IPS DF 4.7 (cell line): Measurements from ENCODE around the gene IGSF9B.

ENCODE experiments used
- DNase-seq: peaks from one replicate; pipeline ENCODE4 v3.0.0-alpha.2; 2013; ENCODE audit warnings: low spot score; ENCODE audit errors: extremely low read depth

The IGSF9B gene

DNA sequence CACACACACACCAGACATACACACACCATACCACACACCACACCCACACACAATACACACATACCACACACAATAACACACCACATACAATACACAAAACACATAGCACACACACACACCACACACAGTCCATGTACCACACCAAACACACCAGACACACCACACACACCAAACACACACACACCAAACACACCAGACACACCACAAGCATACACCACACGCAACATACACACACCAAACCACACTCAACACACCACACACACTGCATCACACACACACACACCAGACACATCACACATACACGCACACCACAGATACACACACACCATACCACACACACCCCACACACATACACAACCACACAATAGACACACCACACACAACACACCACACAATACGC lies 54.8 kb downstream of the IGSF9B start:
- DNase-seq: no peak

DNA sequence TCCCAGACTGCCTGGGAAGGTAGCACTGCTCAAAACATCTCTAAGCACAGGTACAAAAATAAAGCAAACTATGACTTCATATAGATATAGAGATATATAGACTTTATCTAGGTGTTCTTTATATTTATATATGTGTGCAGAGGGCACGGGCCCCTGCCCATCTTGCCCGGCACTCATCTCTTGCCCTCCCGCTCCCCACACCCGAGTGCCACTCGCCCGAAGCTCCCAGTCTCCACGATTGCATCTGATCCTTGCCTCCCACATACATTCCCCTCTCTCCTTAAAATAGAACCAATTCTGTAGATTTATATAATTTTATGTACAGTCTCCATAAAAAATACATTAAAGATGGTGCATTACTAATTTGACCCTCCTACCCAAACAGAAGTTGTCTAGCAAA lies 55.5 kb downstream of the IGSF9B start:
- no peak for DNase-seq

DNA sequence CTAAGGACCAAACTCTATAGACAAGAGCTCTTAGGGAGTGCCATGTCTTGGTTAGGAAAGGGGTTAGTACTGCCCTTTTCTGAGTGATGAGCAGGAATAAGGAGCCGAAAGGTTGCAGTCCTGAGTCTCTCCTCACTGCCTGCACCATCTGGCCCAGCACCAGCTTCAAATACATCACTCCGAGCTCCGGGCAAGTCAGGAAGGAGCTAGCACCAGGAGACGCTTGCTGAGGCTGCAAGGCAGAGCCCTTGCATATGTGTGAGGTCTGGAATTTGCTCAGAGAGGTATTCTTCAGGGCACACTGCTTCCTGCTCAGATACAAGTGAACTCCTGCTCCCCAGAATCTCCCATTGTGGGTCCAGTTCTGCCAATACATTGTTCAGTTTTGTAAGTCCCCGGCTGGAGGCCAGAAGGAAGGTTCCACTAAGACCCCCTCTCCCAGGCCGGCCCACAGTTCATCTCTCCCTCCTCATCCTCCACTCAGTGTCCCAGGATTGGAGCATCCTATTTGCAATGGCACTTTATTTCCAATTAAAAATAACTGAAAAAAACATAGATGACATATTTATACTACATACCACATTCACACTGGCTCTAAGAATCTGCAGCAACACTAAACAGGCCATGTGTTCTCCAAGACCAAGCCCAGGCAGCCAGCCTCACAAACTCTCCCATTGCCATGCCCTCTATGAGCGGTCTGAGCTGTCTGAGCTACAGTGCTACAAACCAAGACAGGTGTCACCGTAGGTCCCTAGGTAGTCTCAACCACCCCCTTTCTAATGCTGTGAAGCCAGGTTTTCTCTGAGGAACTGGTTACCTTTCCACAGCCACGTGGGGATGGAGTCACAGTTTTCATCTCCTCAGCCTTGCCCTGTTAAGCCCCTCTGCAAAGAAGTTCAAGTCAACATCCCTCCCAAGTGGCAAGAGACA lies 56.3 kb downstream of the IGSF9B start:
- DNase-seq: no peak

DNA sequence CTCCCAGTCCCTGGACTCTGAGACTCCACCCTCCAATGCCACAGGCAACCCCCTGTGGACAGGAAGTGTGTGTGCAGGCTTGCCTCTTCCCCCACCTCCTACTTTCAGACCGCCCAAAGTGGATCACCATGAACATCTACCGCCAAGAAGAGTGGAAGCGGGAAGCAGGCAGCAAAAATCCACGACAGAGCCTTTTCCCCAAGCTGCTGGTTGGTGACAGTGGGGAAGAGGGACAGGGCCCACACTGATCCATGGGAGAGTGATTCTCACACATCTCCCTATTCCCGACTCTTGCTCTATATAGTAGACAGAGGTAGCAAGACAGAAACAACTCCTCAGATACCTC lies 58.0 kb downstream of the IGSF9B start:
- no peak for DNase-seq

DNA sequence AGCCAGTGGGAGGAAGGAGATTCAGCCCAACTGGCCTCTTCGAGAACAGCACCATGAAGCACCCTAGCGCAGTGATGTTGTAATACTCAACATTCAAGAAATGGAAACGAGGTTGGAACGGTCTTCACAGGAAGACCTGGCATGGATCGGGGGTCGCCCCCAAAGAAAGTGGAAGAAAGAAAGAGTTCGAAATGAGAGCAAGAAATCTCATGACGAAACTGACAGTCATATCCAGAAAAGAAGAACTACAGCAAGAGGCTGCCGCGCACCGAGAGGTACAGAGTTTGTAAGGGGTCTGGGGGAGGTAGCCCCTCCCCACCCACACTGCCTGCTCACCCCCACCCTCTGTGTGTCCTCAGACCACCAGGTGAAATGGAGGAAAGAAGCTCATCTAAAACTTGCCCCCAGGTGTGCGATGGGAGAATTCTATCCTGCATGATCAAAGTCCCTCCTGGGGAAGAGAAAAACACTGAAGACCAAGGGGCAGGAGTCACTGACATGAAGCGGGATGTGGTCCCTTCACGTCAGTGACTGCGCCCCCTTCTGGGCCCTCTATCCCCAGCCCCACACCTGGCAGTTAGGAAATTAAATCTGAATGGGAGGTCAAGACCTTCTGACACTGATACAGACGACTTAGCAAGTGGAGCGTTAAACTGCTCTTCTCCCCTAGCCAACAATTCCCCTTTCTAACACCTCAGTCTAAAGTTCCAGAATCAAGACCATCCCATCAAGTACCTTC lies 58.6 kb downstream of the IGSF9B start:
- no peak for DNase-seq

DNA sequence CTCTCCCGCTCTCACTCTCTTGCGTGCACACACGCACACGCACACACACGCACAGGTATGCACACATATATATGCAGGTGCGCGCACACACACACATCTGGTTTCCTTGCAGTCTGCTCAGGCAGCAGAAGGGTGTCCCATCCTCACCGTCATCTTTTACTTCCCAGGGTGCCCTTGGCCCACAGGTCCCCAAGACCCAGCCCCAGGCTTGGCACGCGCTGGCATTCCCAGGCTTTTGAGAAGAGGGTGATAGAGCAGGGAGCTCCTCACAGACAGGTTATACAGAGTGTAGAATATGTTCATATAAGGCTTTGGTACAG lies 59.5 kb downstream of the IGSF9B start:
- no peak for DNase-seq

DNA sequence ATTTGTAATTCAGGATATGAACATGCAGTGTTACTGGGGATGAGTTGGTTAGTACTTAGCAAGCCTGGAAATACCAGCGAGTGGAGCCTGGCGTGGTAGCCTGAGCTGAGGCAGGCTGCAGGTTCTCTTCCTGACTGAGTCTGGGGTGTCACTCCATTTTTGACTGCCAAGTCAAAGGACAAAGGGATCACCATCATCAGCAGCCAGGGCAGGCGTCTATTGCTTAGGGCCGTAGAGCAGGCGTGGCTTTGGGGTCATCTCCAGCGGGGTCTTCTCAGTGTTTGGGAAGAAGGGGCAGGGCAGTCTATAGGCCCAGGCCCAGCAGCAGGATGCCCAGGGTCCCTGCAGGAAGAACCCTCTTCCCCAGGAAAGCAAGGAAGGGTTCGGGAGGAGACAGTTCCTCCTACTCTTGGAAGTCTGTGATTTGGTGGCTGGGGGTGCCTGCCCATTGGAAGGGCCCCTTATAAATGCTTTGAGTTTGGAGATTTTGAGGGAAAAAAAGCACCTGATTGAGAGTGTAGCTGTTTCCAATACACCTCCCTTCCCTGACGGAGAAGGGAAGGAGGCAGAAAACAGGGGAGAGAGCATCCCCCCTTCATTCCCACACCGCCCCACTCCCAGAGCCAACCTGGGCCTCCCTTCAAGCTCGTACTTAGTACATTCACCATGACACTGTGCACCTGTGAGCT lies 60.0 kb downstream of the IGSF9B start:
- DNase-seq: no peak

DNA sequence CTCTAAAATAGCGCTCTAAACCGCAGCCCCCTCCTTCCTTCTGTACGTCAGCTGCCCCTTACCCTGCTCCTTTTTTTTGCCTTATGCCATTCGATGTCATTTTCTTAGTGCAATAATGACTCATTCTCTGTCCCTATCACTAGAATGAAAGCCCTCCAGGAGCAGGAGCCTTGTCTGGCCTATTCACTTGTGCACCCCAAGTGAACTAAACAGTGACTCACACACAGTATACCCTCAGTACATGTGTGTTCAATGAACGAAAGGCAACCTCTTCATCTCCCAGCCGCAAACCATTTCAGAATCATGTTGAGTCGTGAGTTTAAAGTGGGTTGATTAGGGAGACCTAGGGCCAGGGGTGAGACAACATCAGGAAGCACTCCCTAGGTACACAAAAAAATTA lies 60.7 kb downstream of the IGSF9B start:
- no peak for DNase-seq

DNA sequence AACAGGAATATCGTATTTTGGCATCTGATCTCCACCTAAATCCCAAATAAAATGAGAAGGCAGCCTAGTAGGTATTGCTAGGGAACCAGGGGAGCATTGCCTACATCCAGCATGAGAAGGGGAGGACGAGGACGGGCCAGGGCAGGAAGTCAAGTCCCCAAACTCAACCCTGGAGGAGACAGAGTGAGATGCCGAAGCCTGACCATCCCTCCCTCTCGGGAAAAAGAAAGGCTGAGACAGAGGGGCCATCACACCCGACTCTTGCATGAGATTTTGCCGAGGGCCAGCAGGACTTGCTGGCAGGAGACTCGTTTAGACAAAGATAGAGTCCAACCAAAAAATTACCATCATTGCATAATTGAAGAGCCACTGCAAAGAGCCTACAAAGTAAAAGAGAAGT lies 61.2 kb downstream of the IGSF9B start:
- no peak for DNase-seq

DNA sequence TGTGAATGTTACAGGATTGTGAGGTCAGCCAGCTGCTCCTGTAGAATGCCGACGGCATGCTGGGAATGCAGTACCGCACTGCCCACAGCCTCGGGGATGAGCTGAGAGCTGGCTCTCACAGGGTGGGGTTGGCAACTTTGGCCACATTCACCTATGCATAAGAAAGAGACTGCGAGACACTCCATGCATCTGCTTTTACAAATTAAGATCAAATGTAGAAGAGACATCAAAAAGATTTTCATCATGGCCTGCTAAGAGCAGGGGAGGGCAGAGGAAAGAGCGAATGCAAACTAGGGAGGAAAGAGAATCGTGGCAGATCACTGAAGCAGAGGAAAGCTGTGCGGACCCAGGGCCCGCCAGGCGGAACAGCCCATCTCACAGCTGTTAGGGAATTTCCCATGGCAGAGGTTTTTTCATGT lies 61.7 kb downstream of the IGSF9B start:
- no peak for DNase-seq

DNA sequence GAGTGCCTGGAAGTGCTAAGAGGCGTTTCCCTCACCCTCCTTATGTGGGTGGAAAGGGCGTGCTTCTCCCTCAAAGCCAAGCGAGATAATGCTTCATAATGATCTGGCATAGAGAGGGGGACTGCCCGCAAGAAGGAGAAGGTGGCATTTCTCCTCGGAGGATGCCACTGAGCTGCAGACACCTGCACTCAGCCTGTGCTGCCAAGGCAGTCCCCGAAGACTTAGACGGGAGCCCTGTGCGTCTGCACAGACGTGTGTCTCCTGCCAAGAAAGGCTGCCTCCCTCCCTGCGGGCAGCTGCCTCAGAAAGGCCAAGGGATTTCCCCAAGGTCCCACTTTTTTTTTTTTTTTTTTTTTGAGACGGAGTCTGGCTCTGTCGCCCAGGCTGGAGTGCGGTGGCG lies 63.4 kb downstream of the IGSF9B start:
- no peak for DNase-seq

DNA sequence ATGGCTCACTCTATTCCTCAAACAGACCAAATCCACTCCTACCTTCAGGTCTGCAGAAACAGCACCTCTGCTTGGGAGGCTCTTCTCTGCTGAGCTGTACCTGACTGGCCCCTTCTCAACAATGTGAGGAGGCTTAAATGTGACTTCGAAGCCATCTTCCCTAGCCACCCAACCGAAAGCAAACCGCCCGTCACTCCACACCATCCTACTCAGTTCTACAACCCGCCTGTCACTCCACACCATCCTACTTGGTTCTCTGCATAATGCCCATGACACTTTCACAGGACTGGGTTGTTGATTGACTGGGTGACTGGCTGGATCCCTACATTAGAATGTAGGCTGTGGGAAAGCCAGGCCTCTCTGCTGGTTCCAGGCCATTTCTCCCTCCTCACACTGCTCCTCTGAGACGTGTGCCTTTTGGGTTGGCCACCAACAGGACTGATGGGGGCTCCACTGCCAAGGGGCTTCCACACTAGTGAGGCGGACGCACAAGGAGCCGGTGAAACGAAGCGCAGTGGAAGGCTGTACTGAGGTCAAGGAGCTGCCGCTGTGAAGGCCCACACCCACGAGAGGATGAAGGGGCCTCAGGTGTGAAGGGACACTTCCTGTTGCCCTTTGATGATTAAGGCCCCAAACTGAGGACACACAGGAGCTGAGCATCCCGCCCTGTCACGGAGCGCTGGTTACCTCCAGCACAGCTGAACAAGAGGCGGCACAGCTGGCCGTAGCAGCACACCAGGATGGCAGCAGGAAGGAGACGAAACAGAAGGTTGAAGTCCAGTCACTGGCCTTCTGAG lies 64.0 kb downstream of the IGSF9B start:
- DNase-seq: no peak

DNA sequence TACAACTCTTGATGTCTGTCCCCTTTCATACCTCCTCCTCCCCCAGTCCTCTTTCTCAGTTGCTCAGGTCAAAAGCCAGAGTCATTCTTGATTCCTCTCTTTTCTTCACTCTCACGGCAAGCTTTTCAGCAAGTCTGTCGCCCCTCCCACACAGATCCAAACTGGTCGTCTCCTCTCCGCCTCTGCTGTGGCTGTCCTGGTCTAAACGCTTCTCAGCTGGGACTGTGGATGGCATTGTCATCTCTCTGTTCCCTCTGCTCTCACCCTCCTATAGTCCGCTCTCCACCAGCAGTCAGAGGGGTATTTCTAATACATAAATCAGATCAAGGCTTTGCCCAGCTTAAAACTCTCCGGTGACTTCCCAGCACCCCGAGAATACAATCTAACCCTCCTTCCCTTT lies 64.6 kb downstream of the IGSF9B start:
- no peak for DNase-seq

DNA sequence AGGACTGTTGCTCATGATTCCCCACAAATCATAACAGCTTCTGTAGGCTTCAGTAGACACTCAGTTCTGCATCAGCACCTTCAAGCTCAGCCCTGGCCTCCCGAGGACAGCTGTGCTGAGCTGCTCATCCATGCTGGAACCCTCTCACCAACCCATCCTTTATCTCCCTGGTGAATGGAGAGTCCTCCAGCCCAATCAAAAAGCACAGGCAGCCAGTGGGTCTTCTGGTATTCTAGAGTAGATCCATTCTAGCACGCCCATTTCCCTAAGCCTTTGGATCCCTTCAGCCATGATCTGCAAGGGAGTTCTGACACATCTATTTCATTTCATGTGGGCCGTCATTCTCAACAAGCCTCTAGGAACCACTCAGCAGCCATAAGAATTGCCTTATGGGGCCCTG lies 66.9 kb downstream of the IGSF9B start:
- no peak for DNase-seq

DNA sequence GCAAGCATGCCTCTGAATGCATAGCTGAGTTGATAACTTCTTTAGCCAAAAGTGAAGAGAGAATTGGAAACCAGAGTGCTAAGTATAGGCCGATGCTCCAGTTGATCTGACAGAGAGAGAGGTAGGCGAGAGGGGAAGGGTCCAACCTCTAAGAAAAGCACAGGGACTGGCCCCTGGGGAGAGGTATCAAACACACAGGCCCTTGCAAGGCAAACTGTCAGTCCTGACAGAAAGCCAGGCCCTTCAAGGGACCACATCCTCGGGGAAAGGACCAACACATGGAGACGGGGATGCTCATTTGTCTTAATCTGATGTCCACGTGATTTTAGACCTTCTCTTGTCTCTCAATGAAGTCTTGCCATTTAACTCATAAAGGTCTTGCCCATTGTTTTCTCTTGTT lies 67.6 kb downstream of the IGSF9B start:
- no peak for DNase-seq

DNA sequence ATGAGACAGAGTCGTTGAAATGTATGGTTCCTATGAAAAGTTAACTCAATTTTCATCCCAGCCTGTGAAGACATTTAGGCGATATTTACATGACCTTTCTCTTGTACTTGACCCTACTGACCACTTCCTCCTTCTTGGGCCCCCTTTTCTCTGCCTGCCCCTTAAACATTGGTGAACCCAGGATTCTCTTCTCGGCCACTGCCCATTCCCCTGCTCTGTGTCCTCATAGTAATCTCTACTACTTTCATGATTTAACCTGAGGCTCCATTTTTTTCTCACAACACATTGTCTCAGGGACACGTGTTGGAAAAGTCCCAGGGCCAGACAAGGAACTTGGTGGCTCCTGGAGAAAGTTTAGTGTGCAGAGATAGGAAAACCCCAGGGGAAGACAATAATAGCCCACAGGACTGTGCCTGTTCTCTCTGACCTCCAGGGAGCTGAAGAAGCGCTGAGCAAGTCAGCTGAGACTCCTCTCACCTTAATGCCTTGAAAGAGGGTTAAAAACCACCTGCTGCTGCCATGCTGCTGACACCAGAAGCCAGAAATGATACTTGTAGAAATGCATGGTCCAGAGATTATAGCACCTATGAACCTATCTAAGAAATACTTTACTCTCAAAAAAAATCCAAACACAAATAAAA lies 69.0 kb downstream of the IGSF9B start:
- DNase-seq: no peak

DNA sequence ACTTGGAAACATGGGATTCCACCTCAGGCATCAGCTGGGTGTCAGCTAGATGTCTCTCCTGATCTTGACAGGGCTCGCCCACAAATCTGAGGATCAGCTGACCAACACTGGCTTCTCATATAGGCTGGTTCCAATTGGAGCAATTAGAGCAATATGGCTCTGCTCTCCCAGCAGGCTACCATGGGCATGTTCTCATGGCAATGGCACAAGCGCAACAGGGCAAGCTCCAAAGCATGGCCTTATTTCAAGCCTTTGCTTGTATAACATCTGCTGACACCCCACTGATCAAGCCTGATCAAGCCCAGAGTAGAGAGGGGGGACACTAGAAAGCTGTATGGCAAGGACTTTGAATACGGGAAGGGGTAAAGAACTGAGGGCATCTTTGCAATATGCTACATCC lies 70.7 kb downstream of the IGSF9B start:
- no peak for DNase-seq

DNA sequence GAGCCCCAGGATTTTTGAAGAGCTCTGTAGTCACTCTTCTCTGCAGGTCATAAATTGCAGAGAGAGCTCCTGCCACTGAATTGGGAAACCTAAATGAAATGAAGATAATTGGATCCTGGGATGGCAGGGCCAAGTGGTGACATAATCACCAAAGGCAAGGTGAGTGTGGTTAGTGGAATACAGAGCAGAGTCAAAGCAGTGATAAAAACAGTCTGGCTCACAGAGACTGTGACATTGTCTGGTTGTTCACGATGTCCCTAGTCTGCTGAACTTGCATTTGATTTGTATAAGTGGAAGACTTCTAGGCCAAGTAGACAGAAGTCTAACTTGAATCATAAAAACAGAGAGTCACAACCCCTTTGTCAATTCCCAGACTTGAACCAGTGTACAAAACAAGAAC lies 84.6 kb downstream of the IGSF9B start:
- DNase-seq: no peak

DNA sequence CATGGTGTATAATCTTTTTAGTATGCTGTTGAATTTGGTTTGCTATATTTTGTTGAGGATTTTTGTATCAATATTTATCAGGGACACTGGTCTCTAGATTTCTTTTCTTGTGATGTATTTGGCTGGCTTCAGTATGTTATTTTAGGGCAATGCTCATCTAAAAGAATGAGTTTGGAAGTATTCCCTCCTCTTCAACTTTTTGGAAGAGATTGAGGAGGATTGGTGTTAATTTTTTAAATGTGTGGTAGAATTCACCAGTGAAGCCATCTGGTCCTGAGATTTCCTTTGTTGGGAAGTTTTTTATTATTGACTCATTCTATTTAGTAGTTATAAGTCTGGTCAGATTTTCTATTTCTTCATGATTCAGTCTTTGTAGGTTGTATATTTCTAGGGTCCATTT lies 89.3 kb downstream of the IGSF9B start:
- no peak for DNase-seq

DNA sequence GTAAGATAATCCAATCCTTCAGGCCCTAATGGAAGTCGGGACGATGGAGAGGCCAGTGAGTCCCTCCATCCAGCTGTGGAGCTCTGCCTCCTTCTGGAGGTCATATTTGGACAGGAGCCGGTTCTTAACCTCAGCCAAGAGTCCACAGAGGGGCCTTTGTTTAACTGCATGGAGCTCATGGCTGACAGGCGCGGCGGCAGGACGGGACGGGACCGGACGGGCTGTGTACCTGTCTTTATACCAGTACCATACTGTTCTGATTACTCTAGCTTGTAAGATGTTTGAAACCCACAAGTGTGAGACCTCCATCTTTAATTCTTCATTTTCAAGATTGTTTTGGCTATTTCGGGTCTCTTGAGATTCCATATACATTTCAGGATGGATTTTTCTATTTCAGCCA lies 91.3 kb downstream of the IGSF9B start:
- DNase-seq: no peak

DNA sequence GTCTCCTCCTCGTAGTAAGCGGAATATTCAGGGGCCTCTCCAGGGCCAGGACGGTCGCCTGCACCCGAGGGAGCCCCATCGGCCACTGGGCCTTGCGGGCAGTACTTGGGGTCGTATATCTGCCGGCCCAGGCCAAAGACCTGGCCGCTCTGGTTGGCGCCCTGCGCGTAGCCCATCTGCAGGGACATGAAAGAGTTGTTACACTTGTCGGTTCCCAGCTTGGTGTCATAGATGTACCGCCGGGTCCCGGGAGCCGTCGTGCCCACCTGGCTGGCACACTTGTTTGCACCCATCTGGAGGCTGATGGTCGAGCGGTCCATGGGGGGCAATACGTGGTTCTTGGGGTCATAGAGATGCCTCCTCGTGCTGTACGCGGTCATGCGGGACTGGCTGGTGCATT lies 92.0 kb downstream of the IGSF9B start:
- DNase-seq: no peak
